Esophagus muscularis mucosa (tissue), 4 donors: Measurements from ENCODE around the gene TMEM202. TPM values are rescaled to one million over a fixed set of nuclear protein-coding genes. Genes with fewer than 3 reads are reported as not detected.
"Not testable (repeated sequence)": the region's sequence is repeated elsewhere in the genome, so short reads cannot be mapped to it uniquely, and the experiment has no call there.

Experiments used
- DNase-seq: peaks from one replicate; pipeline ENCODE4 v3.0.0-alpha.2; 2017; ENCODE audit errors: extremely low spot score
- H3K27ac ChIP-seq, 4 donors: fragments of 200-600 bp; sonication (generic); replicated peaks in 1 of 4; 1 replicate in 3 of 4; 2 replicates in 1 of 4; pipeline ENCODE4 v1.5.1; 2016 to 2019; ENCODE audit warnings: mild to moderate bottlenecking in 1 of 4
- H3K27me3 ChIP-seq, 4 donors: fragments of 200-600 bp; sonication (generic); one replicate each; pipeline versions ENCODE4 v1.5.1 to v1.6.0; 2016 to 2019
- H3K36me3 ChIP-seq, 4 donors: fragments of 200-600 bp; sonication (generic); one replicate each; pipeline ENCODE4 v1.5.1; 2016 to 2019
- H3K4me1 ChIP-seq, 4 donors: fragments of 200-600 bp; sonication (generic); one replicate each; pipeline ENCODE4 v1.5.1; 2016 to 2019
- H3K4me3 ChIP-seq, 4 donors: fragments of 200-600 bp; sonication (generic); 1 replicate in 2 of 4; 2 replicates in 2 of 4; pipeline ENCODE4 v1.5.1; 2016 to 2019; ENCODE audit warnings: mild to moderate bottlenecking in 4 of 4, moderate library complexity in 1 of 4
- H3K9me3 ChIP-seq, 4 donors: fragments of 200-600 bp; sonication (generic); 1 replicate in 3 of 4; 2 replicates in 1 of 4; pipeline ENCODE4 v1.5.1; 2016 to 2019
- EP300 ChIP-seq: sonication (generic); formaldehyde crosslinking; IDR thresholded peaks from one replicate; pipeline ENCODE4 v1.6.1; 2017; ENCODE audit warnings: antibody characterized with exemption
- POLR2A ChIP-seq: fragments of 450-650 bp; IDR thresholded peaks from one replicate; pipeline ENCODE4 v1.6.1; 2017; ENCODE audit warnings: antibody characterized with exemption, moderate library complexity, mild to moderate bottlenecking, low read depth
- POLR2AphosphoS5 ChIP-seq, 2 donors: sonication (generic); formaldehyde crosslinking; IDR thresholded peaks; one replicate each; pipeline ENCODE4 v1.6.1; 2017; ENCODE audit warnings: antibody characterized with exemption in 2 of 2
- WGBS: methylation state at CpG from one replicate; pipeline ENCODE4 v1.1.5; 2018; 5-methylcytosine and 5-hydroxymethylcytosine counted together
- intact Hi-C: fragments of 100-400 bp; cut with DNase I; formaldehyde crosslinking; loops from one replicate; pipeline ENCODE4 v1.15.1; 2023
- total RNA-seq, 4 donors: library from RNA; depleted of rRNA; stranded (reverse); fragments of >200 nt; gene quantifications; one replicate each; pipeline versions ENCODE4 v1.1.0 to v1.2.1, GENCODE V29; 2016
- TF ChIP-seq, protein P1 (sequence below), 3 experiments: fragments of 200-600 bp in 2 of 3; fragments of 450-650 bp in 1 of 3; sonication (generic) in 2 of 3; IDR thresholded peaks; one replicate each; pipeline ENCODE4 v1.5.1; 2017 to 2019; ENCODE audit warnings: antibody characterized with exemption in 3 of 3, mild to moderate bottlenecking in 2 of 3, moderate library complexity in 1 of 3

TMEM202 gene
- total RNA-seq, 4 donors from 2014 or later, result not detected

DNA sequence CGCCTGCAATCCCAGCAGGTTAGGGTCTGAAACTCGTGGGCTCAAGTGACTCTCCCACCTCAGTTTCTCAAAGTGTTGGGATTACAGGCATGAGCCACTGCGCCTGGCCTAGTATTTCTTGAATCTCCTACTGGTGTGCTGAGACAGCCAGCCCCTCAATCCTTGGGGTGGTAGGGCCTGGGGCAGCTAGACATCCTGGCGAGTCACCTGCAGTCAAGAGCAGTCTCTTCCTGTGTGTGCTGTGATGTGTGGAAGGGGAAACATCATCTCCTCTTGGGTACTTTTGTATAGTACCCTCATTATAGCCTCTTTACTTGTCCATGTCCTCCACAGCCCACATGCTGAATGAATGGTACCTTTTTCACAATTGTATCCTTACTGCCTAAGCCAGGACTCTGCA is 17.4 kb upstream of the TMEM202 start:
- H3K4me1 ChIP-seq, result peaks cover 8 to 18% (median 9%) of the 10 kb centered on the region in 4 donors
- no peak overlapping the region for H3K4me3 ChIP-seq
- TF ChIP-seq POLR2A, result no peak
- TF ChIP-seq, protein P1, sequence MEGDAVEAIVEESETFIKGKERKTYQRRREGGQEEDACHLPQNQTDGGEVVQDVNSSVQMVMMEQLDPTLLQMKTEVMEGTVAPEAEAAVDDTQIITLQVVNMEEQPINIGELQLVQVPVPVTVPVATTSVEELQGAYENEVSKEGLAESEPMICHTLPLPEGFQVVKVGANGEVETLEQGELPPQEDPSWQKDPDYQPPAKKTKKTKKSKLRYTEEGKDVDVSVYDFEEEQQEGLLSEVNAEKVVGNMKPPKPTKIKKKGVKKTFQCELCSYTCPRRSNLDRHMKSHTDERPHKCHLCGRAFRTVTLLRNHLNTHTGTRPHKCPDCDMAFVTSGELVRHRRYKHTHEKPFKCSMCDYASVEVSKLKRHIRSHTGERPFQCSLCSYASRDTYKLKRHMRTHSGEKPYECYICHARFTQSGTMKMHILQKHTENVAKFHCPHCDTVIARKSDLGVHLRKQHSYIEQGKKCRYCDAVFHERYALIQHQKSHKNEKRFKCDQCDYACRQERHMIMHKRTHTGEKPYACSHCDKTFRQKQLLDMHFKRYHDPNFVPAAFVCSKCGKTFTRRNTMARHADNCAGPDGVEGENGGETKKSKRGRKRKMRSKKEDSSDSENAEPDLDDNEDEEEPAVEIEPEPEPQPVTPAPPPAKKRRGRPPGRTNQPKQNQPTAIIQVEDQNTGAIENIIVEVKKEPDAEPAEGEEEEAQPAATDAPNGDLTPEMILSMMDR (IDR thresholded peaks at IDR 0.05), result no peak
- TF ChIP-seq POLR2AphosphoS5 (IDR thresholded peaks at IDR 0.05), result no peak
- TF ChIP-seq EP300, result no peak
- intact Hi-C loops, result no loop called here
- H3K27me3 ChIP-seq, result peaks cover 0 to 36% (median 0%) of the 10 kb centered on the region in 4 donors
- 78% methylated on average over 4 of the region's 4 CpGs for WGBS
- H3K9me3 ChIP-seq, result no peaks in the 10 kb centered on the region
- no peak for DNase-seq
- no peak overlapping the region for H3K27ac ChIP-seq
- H3K36me3 ChIP-seq, result no peaks in the 10 kb centered on the region

DNA sequence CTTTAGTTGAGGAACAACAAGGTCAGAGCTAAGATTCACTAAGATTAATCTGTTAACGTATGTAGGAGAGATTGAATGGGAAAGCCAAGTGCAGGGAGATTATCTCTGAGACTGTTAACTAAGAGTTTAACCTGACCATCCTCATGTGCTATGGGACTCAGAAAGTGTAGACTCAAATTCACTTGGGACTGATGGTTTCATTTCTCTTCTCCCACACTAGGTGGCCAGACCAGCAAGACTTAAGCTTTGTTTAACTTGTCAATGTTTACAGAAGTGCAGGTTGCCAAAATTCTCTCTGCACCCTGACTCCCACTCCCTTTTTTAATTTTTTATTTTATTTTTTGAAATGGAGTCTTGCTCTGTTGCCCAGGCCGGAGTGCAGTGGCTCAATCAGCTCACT is 16.0 kb upstream of the TMEM202 start:
- no peak overlapping the region for H3K27ac ChIP-seq
- H3K27me3 ChIP-seq, result peaks cover 0 to 43% (median 0%) of the 10 kb centered on the region in 4 donors
- H3K36me3 ChIP-seq, result no peaks in the 10 kb centered on the region
- no peak for DNase-seq
- 60% methylated on average over 2 of the region's 2 CpGs for WGBS
- H3K4me3 ChIP-seq, result no peak overlapping the region
- intact Hi-C loops, result no loop called here
- TF ChIP-seq POLR2A (no peak), POLR2AphosphoS5 (IDR thresholded peaks at IDR 0.05) (no peak), EP300 (no peak)
- TF ChIP-seq, protein P1 (IDR thresholded peaks at IDR 0.05), result no peak
- no peaks in the 10 kb centered on the region for H3K9me3 ChIP-seq
- H3K4me1 ChIP-seq, result peaks cover 0 to 9% (median under 1%) of the 10 kb centered on the region in 4 donors

DNA sequence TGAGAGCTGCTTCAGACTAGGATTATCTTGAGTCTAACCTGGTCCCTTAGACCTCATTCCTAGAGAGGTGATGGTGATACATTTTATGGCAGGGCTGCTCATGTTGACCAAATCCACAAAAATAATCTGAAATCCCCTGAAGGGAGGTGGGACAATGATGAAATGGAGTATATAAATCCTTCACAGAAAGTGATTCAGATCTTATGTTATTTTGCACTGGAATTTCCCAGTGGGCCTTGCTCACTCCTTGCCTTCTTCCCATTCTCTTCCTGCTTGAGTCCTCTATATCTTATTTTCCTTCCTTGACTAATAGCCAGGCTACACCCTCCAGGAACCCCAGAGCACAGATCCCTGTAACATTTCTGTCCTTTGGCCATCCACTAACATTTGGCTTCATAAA is 10.4 kb upstream of the TMEM202 start:
- H3K27me3 ChIP-seq, result peaks cover 0 to 44% (median 1%) of the 10 kb centered on the region in 4 donors
- TF ChIP-seq EP300 (no peak), POLR2AphosphoS5 (IDR thresholded peaks at IDR 0.05) (no peak), POLR2A (no peak)
- TF ChIP-seq, protein P1 (IDR thresholded peaks at IDR 0.05), result no peak
- DNase-seq, result no peak
- no peaks in the 10 kb centered on the region for H3K9me3 ChIP-seq
- intact Hi-C loops, result no loop called here
- H3K4me3 ChIP-seq, result no peak overlapping the region
- H3K27ac ChIP-seq, result no peak overlapping the region
- H3K4me1 ChIP-seq, result peaks cover 0 to 9% (median 0%) of the 10 kb centered on the region in 4 donors
- H3K36me3 ChIP-seq, result no peaks in the 10 kb centered on the region

DNA sequence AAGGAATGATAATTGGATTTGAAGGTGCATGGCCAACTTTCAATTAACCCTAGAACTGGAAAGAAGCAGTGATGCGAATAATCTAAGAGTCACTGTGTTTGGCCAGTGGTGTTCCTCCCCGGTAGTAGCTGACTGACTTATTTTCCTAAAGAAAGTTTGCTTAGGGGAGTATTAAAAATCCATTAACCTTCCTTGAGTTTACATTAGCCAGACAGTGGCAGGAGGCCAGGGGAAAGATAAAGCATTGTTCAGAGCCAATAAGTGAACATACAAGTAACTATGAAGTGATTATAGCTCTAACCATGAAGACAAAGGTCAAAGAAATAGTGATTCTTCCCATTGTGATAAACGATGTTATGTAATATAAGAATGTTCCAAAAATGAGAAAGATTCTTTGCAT is 8.9 kb upstream of the TMEM202 start:
- TF ChIP-seq POLR2AphosphoS5 (IDR thresholded peaks at IDR 0.05), result no peak
- no peak for TF ChIP-seq EP300
- intact Hi-C loops, result no loop called here
- H3K36me3 ChIP-seq, result no peaks in the 10 kb centered on the region
- DNase-seq, result no peak
- peaks cover 0 to 9% (median 0%) of the 10 kb centered on the region in 4 donors for H3K4me1 ChIP-seq
- no peak overlapping the region for H3K27ac ChIP-seq
- no peak overlapping the region for H3K4me3 ChIP-seq
- H3K27me3 ChIP-seq, result peaks cover 0 to 40% (median 1%) of the 10 kb centered on the region in 4 donors
- H3K9me3 ChIP-seq, result no peaks in the 10 kb centered on the region
- WGBS, result 19% methylated on average over 3 of the region's 3 CpGs

DNA sequence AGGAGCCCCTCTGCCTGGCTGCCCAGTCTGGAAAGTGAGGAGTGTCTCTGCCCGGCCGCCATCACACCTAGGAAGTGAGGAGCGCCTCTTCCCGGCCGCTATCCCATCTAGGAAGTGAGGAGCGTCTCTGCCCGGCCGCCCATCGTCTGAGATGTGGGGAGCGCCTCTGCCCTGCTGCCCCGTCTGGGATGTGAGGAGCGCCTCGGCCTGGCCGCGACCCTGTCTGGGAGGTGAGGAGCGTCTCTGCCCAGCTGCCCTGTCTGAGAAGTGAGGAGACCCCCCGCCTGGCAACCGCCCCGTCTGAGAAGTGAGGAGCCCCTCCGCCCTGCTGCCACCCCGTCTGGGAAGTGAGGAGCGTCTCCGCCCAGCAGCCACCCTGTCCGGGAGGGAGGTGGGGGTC is 1.8 kb upstream of the TMEM202 start:
- intact Hi-C loops, H3K4me3 ChIP-seq, DNase-seq, H3K36me3 ChIP-seq, H3K9me3 ChIP-seq, H3K27ac ChIP-seq, H3K4me1 ChIP-seq: not testable (repeated sequence)
- peaks cover 0 to 38% (median 0%) of the 10 kb centered on the region in 4 donors for H3K27me3 ChIP-seq
- WGBS, result no CpG with 5 or more reads among the region's 24 CpGs

DNA sequence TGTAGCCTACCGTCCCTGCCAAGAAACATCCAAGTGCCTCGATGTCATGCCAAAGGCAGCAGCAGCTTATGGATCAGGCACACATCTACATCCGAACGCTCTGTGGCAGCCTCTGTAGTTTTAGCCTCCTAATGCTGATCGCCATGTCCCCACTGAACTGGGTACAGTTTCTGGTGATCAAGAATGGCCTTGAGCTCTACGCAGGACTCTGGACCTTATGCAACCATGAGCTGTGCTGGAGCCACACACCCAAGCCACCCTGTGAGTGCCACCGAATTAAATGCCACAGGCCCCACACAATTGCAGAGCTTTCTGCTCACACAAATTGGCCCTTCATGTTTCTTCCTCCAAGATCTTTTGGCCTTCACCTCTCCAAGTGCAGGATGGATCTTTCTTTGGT is 543 bp downstream of the TMEM202 start:
- Histone ChIP-seq H3K9me3 (no peaks in the 10 kb centered on the region), H3K27ac (no peak overlapping the region), H3K36me3 (no peaks in the 10 kb centered on the region), H3K4me1 (no peaks in the 10 kb centered on the region), H3K4me3 (no peak overlapping the region), H3K27me3 (peaks cover 0 to 45% (median 0%) of the 10 kb centered on the region in 4 donors)
- intact Hi-C loops, result no loop called here
- TF ChIP-seq POLR2AphosphoS5 (IDR thresholded peaks at IDR 0.05) (no peak), EP300 (no peak)
- TF ChIP-seq, protein P1 (IDR thresholded peaks at IDR 0.05), result no peak
- no peak for DNase-seq
- WGBS, result 91% methylated on average over 7 of the region's 7 CpGs
